Activated gamma-delta T cell treated with anti-CD3 and anti-CD28 coated beads, Interleukin-2, amount 50 U/mL, for 16 hours (primary cell): ENCODE data around the gene NKG7.

Experiments used
- DNase-seq: peaks from one replicate; pipeline ENCODE4 v3.0.0-alpha.2; 2020; ENCODE audit warnings: low read depth

The NKG7 gene

GRCh38 chr19:51359294-51359693, 13.2 kb downstream of the NKG7 start:
- DNase-seq, result no peak

- no peak for DNase-seq
Observed at GRCh38 chr19:51357952-51358351, 14.5 kb downstream of the NKG7 start.

GRCh38 chr19:51356159-51356801, 16.2 kb downstream of the NKG7 start:
- DNase-seq, result no peak

GRCh38 chr19:51354742-51355148, 17.7 kb downstream of the NKG7 start:
- DNase-seq, result no peak

- DNase-seq, result no peak
Observed at GRCh38 chr19:51354103-51354741, 18.2 kb downstream of the NKG7 start.

GRCh38 chr19:51352783-51353360, 19.6 kb downstream of the NKG7 start:
- no peak for DNase-seq

- no peak for DNase-seq
Observed at GRCh38 chr19:51351266-51351990, 21.0 kb downstream of the NKG7 start.

- DNase-seq, result no peak
Observed at GRCh38 chr19:51347209-51347928, 25.1 kb downstream of the NKG7 start.

- no peak for DNase-seq
Observed at GRCh38 chr19:51346742-51347141, 25.7 kb downstream of the NKG7 start.

- no peak for DNase-seq
Observed at GRCh38 chr19:51345076-51345620, 27.3 kb downstream of the NKG7 start.

- DNase-seq, result no peak
Observed at GRCh38 chr19:51342631-51343569, 29.6 kb downstream of the NKG7 start.

GRCh38 chr19:51341976-51342580, 30.4 kb downstream of the NKG7 start, which contains the start of gene VSIG10L:
Gene VSIG10L (minus strand): TSS chr19:51342139. CDS start chr19:51342124, 15 bp downstream.
- no peak for DNase-seq

GRCh38 chr19:51341066-51341465, 31.4 kb downstream of the NKG7 start:
- DNase-seq, result no peak

- DNase-seq, result peak; percentile 82
Observed at GRCh38 chr19:51339687-51340656, 32.5 kb downstream of the NKG7 start.

- DNase-seq, result no peak
Observed at GRCh38 chr19:51339313-51339686, 33.2 kb downstream of the NKG7 start.

- DNase-seq, result peak; percentile 79
Observed at GRCh38 chr19:51338563-51339312, 33.7 kb downstream of the NKG7 start.

- DNase-seq, result no peak
Observed at GRCh38 chr19:51337861-51338562, 34.4 kb downstream of the NKG7 start.
